ENCODE data around the gene HSP90B1.

Gene HSP90B1

DNA sequence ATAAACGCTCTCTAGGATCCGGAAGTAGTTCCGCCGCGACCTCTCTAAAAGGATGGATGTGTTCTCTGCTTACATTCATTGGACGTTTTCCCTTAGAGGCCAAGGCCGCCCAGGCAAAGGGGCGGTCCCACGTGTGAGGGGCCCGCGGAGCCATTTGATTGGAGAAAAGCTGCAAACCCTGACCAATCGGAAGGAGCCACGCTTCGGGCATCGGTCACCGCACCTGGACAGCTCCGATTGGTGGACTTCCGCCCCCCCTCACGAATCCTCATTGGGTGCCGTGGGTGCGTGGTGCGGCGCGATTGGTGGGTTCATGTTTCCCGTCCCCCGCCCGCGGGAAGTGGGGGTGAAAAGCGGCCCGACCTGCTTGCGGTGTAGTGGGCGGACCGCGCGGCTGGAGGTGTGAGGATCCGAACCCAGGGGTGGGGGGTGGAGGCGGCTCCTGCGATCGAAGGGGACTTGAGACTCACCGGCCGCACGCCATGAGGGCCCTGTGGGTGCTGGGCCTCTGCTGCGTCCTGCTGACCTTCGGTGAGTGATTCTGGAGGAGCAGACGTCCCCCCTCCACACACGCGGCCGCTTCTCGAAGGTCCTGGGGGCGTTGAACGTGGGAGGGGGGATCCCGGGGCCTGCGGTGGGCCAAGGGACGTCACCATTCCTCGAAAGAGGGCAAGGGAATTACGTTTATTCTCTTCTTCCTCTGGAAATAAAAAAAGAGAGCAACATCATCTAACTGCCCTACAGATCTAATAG, at the start of gene HSP90B1:
HSP90B1 (plus strand) TSS at position 377 of the 753 bp plus-strand sequence; CDS start at position 483, 106 bp downstream.
- DNase-seq: peak; percentile 98 to 100

DNA sequence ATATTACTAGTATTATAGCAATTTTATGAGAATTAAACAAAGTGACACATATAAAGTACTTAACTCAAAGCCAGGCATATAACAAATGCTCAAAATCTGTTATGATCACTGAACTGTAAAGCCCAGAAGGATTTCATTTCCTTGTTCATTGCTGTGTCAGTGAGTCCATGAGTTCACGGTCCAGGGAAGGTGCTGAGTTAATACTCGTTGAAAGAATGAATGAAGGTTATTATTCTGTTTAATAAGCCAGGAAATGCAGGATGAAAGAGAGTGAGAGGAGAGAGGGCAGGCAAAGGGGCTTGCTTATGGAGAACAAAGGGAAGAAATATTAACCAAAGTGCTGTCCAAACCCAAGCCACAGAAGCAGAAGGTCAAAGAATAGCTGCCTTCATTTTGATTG, 48.9 kb upstream of the HSP90B1 start:
- DNase-seq: no peak

- no peak for DNase-seq
Observed at GRCh38 chr12:103882861-103883596, 47.2 kb upstream of the HSP90B1 start.

- DNase-seq: no peak
Observed at GRCh38 chr12:103883908-103884307, 46.3 kb upstream of the HSP90B1 start.

- DNase-seq: peak in 1 of 2 experiments; percentile 32
Observed at GRCh38 chr12:103884316-103884715, 45.9 kb upstream of the HSP90B1 start.

DNA sequence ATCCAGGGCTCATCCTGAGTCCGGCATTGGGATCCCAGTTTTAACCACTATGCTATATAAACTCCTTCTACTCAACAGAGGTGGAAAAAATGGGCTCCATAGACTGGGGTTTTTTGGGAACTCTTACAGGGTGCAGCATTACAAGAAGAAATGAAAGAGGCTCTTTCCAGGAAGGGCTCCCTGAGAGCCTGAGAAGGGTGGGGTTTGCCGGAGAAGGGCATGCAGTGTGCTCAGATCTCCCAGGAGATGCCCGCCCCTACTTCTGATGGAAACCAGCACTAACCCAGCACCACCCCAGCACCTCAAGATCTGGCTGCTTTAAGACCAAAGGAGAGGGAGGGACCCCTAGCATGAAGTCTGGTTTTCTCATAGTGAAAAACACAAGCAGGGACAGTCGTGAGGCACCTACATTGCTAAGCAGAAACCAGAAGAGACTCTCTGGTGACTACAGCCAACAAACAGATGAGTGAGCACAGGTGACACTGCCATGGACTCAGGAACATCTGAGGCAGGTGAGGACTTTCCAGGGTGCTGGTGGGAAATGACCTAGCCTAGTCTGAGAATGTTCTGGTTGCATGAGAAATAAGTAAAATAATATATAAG, 43.9 kb upstream of the HSP90B1 start:
- no peak for DNase-seq

DNA sequence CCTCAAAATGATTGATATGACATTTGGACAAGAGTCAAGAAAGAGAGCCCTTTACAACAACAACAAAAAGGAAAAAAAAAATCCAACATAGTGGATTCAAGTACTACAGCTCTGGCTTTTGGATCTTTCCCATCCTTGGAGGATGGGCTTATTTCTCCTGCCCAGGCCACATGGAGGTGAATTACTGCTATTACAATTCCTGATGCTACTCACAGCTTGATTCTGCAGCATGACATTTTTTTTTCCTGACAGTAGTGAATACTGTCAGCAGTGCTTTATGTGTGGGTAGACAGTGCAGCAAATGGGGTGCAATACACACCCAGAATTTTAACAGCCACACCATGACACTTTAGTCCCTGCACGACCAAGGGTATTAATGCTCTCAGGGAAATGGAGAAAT, 42.5 kb upstream of the HSP90B1 start:
- DNase-seq: no peak

GRCh38 chr12:103897316-103897715, 32.9 kb upstream of the HSP90B1 start:
- no peak for DNase-seq

DNA sequence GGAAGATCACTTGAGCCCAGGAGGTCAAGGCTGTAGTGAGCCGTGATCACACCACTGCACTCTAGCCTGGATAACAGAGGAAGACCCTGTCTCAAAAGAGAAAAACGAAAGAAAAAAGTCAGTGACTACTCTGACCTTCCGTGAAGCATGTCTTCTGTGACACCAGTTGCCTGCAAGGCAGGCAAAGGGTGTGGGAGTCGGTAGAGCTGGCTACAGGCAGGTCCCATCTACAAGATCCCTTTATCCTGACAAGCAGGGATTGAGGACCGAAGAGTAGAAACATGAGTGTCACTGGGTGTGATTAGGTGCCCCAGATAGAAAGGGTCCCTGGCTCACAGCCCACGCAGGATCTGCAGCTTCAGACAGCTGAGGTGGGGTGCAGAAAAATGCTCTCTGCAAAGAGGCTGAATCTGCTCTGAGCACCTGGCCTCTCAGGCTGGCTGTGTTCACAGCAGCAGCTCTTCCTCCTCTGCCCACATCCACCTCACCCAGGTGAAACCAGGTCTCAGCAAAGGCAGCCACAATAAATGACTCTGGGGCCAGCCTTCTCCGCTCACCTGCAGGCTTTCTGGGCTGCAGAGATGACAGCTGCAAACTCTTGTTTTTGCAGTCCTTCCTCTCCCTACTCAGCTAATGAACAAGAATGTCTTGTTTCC, 28.6 kb upstream of the HSP90B1 start:
- no peak for DNase-seq

- DNase-seq: no peak
Observed at GRCh38 chr12:103903993-103904392, 26.2 kb upstream of the HSP90B1 start.

DNA sequence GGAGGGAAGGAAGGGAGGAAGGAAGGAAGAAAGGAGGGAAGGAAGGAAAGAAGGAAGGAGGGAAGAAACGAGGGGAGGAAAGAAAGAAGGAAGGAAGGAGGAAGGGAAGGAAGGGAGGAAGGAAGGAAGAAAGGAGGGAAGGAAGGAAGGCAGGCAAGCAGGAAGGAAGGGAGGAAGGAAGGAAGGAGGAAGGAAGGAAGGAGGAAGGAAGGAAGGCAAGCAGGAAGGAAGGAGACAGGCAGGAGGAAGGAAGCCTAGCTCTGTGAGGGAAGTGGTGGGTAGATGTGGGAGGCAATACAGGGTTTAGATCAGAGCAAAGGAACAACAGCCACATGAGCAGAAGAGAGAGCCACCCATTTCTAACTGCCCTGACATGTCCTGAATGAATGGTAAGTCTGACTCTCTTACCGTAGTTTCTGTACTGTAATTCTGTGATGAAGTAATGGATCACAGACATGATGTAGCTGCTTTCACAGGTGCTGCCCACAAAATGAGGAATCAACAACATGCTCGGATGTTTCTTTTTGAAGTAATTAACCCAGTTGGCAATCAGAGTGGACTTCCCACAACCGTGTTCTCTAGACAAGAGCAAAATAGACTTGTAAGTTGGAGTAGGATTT, 24.4 kb upstream of the HSP90B1 start:
- no peak for DNase-seq

DNA sequence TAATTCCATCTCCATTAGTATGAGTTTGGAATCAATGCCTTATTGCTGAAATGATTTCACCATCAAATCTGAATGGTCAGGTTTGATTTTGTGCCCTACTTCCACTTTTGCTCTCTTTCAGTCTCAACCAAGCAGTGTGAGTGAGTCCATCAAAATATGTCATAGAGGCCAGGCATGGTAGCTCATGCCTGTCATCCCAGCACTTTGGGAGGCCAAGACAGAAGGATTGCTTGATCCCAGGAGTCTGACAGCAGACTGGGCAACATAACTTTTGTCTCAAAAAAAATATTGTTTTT, 22.0 kb upstream of the HSP90B1 start:
- no peak for DNase-seq

- DNase-seq: no peak
Observed at GRCh38 chr12:103908877-103909276, 21.3 kb upstream of the HSP90B1 start.

GRCh38 chr12:103909811-103910210, 20.4 kb upstream of the HSP90B1 start:
- no peak for DNase-seq

- no peak for DNase-seq
Observed at GRCh38 chr12:103912069-103912468, 18.1 kb upstream of the HSP90B1 start.

GRCh38 chr12:103913100-103913499, 17.1 kb upstream of the HSP90B1 start:
- DNase-seq: no peak

DNA sequence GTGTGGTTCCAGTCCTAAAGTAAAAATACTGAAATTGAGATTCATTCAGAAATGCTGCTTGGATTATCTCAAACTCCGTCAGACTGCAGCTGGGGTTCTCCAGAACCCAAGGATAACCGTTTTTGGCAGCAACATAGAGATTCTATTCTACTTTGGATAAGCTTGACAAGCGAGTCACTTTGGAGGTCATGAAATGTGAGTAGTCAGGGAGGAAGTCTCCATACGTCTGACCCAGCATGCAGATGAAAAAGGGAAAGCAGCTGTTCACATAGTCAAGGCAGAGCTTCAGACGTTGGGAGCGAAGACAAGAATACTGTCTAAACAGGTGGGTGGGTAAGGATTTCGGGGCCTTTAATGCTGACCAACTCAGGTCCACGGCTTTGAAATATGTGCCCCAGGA, 14.9 kb upstream of the HSP90B1 start:
- DNase-seq: no peak

- DNase-seq: no peak
Observed at GRCh38 chr12:103917873-103918272, 12.3 kb upstream of the HSP90B1 start.

DNA sequence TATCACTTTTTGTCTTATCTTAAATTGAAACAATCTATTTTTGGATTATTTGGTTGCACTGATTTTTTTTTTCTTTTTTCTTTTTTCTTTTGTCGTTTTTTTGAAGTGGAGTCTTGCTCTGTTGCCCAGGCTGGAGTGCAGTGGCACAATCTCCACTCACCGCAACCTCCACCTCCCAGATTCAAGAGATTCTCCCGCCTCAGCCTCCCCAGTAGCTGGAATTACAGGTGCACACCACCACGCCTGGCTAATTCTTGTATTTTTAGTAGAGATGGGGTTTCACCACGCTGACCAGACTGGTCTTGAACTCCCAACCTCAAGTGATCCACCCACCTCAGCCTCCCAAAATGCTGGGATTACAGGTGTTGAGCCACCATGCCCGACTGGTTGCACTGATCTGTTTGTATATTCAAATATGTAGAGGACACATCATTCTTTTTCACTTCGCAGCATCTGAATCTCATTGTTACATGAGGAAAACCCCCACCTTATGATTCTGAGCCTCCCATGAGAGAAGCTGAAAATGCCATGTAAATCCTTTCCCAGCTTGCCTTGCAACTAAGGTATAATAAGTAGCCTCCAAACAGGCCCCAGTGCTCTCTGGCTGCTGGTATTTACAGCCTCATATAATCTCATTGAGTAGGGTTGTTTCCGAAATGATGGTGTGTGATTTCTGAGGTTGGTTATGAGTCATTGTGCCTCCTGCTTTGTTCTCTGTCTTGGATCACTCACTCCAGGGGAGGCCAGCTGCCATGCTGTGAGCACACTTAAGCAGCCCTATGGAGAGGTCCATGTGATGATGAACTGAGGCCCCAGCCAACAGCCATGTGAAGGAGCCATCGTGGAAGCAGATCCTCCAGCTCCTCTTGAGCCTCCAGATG, 5.2 kb upstream of the HSP90B1 start:
- peak in 1 of 2 experiments; percentile 57 for DNase-seq

DNA sequence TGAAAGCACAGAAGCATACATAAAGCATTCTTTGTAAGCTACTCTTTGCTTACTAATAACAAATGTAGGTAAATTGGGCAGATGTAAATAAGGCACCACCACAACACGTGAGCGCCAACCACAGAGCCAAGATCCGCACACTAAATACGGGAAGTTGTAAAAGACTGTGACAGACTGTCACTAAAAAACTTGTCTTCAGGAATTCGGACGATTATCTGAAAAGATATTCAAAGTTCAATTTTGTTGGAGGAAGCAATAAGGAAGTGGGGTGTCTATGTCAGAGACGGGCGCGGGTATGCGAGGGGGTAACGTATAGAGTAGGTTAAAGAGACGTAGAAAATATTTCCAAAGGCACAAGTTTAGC, 1.5 kb upstream of the HSP90B1 start:
- DNase-seq: no peak

DNA sequence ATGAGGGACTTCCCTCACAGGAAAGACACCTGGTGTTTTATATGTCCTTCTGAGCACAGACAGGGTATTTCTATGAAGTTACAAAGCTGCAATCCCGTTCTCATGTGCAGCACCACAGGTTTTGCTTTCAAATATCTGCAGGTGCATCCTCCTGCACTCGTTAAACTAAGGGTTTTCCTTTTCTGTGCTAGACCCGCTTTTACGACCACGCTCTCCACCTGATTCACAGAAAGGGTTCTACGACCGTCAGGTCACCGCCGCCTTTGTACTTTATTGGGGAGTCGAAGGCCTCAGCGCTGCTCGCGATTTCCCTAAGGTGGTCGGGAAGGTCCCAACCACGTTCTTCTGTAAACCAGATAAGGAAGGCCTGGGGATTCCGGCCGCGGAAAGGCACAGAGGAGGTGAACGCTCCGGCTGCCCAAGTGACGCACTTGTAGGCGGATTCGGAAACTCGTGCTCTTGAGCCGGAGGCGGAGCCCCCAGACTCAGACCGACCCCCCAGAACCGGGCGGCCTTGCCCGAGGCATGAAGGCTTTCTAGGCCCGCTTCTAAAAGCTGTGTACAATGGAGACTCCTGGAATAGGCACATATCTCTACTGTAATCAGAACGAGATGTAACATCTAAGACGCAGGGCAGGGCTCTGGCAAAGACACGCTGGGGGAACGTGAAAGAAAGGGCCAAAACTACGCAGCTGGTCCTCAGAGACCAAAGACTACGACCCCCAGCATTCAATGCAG, 995 bp upstream of the HSP90B1 start:
- DNase-seq: peak; percentile 91 to 93

- DNase-seq: no peak
Observed at GRCh38 chr12:103929784-103930033, 501 bp upstream of the HSP90B1 start.
